ENCODE results near the gene MCRIP1.
A peak's percentile ranks its signal among the peaks of the same experiment; 100 is the strongest.

MCRIP1 gene

DNA sequence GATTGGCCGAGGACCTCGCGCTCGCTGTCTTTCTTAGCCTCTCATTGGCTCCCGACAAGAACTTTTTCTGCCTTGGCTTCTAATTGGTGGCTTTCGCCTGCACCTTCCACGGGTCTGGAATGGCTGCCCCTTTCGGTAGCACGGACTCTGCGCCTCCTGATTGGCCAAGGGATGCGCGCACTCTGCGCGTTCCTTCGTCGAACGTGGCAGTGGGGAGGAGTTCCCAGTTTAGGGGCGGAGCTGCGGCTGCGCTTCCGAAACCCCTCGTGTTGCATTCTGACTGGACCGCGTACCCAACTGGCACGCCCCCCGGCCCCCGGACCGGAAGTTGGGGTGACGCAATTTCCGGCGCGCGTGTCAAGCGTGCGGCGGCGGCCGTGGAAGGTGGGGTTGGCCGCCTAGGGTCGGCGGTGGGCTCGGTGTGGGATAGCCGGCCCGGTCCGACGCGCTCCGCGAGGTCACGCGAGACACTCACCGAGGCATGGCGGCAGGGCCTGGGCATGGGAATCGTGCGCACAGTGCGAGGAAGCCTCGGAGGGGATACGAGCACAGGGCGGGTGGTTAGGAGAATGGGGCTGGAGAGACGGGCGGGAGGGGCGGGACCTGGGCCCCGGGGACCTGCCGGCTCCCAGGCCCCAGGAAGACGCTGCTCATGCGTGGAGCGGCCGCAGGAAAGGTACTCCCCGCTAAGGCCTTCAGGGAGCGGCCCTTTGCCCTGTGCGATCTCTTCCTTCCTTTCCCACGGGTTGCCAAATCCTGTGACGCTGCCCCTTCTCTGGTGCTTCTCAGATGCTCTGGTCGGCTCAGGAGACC, 27.9 kb upstream of the MCRIP1 start:
- DNase-seq: peak; percentile 97

DNA sequence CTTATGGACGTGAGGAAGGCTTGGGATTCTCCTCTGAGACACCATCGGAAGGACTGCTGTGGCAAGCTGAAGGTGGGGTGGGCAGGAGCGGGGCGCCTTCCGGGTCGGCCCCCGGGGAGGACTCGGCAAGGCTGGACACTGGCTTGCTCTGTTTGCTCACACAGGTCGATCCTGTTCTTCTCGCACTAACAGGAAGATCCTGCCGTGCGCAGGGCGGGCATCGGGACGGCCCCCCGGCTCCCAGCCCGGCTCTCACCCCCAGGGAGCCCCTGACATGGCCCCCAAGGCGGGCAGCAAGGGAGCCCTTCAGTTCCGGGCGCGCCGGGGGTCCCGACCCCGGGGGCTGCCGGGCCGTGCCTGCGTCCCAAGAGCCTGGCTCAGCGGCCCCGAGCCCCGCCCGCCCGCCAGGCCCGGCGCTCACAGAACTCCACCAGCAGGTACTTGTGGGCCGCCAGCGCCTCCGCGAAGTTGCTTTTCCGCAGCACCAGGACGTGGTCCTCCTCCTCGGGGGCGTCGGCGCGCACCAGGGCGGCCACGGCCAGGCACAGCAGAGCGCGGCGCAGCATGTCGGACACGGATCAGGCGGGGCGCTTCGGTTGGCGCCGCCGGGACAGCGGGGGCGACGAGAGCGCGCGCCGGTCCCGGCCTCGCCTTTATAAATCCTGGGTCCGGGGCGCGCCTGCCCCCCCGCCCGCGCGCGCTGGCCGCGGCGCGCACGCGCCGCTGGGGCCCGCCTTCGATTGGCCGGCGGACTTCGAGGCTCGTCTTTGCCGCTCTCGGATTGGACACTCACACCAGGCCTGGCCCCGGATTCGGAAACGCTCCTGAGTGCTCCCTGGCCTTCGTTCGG, 27.0 kb upstream of the MCRIP1 start, which contains the start of gene P4HB:
Gene P4HB (minus strand): TSS at position 630 of the 850 bp plus-strand sequence. CDS start 64 bp downstream, at position 566.
- DNase-seq: no peak

DNA sequence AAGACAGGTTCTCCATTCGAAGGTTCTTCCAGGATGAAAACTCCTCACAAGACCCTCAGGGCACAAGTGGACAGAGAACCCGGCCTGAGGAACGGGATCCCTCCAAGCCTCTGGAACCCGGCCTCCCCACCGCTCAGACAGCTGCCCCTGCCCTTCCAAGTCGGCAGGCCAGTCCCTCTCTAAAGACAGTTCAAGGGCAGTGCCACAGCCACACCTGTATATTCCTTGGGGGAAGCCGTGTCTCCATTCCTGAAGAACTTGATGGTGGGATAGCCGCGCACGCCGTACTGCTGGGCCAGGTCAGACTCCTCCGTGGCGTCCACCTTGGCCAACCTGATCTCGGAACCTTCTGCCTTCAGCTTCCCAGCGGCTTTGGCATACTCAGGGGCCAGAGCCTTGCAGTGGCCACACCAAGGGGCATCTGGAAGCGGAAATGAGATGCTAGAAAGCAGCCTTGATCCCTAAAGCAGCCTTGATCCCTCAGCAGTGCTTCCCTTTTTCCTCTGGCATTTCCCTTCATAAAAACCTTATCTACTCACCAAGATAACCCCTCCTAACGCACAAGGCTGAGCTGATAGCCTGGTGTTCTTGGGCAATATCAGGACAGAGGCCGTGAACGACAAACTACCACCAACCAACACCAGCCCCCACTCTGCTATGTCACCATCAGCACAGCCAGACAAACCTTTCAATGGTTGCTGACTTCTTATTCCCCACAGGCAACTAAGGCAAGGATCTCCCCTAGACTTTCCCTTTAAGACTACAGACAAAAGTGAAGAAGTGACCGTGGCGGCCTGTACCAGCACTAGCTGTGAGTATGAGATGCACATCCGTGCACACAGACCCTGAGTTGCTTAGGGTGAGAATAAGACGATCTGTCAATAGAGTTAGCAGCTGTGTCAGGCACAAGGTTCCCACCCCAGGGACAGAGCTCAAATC, 26.1 kb upstream of the MCRIP1 start:
- DNase-seq: no peak

DNA sequence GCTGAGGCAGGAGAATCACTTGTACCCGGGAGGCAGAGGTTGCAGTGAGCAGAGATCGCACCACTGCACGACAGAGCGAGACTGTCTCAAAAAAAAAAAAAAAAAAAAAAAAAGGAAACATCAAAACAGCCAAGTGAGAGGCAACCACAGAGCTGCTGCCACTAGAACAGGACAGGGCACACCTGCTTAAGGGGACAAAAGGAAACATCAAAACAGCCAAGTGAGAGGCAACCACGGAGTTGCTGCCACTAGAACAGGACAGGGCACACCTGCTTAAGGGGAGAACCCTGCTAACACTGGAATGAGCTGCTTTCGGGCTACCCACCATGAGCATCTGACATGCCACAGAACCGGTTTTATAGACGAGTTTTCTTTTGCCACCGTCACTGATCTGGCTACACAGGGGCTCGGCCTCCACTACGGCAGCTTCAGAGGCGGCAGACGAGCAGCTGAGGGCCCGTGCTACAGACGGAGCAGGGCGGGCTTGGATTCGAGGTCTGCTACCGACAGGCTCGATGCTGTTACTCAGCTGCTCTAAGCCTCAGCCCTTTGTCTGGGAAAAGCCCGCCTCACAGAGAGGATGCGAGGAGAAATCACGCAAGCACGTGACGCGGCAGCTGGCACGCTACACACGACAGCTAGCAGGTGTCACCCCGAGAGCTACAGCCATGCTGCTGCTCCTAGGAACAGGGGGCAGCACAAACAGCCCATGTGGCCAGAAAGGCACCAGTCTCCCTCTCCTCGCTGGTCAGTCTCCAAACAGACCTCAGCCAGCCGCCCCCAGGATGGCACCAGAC, 25.3 kb upstream of the MCRIP1 start:
- DNase-seq: no peak

DNA sequence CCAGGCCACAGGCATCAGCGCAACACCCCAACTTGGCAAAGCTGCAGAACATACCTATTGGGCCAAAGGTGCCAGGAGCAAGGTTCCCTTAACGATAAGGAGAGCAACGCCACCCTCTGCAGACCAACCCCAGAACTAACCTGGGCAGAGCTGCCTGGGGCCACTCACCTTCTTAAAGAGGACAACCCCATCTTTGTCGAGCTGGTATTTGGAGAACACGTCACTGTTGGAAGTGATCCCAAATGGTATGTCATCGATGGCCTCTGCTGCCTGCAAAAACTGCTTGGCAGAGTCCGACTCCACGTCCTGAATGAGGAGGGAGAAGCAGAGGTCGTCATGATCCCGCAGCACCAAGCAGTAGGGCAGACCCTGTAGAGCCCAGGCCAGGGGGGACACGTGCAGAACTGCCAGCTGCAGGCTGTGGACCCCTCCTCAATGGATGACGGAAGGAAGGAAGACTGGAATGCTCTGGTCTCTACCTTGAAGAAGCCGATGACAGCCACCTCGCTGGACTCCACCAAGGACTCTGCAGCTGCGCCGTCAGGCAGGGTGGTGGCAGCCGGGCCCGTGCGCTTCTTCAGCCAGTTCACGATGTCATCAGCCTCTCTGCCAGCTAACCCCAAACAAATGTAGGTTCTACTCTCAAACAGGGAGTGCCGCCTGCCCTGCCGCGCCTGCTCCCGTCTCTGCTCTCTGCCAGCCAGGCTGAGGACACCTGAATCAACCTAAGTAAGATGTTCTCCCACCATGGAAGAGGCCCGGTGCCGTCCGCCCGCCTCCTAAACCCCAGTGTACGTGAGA, 22.1 kb upstream of the MCRIP1 start:
- DNase-seq: no peak

DNA sequence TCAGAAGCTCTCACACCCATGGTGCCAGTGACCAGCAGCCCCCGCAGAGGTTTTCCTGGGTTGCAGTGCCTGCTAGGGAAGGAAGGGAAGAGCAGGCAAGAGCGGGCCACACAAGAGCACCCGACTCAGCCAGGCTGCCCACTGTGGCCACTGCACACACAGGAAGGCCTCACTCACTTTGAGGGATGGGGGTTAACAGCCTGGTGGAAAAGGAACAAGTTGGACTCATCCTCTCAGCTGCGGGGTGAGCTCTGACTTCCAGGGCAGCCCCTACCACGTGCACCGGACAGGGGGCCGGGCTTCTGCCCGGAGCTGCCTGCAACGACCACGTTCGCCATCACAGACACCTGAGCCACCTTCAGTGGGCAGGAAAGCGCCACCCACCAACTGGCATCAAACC, 19.1 kb upstream of the MCRIP1 start:
- DNase-seq: no peak

DNA sequence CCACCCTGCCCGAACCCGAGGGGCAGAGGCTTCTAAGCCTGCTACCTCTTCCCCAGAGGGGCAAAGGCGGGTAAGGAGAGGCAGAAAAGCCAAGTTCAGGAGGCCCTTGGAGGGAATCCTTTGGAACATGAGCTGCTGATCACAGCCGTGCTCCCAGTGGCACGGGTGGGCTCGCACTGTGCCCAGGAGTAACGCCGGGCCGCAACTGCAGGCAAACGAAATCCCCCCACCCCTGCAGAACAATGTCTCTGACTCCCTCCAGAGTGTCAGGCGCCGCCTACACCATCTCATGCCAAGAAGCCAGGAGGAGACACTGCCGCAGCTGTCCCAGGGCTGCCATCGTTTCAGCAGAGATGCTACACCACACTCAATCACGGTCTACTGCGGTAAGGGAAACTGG, 18.3 kb upstream of the MCRIP1 start:
- DNase-seq: no peak

DNA sequence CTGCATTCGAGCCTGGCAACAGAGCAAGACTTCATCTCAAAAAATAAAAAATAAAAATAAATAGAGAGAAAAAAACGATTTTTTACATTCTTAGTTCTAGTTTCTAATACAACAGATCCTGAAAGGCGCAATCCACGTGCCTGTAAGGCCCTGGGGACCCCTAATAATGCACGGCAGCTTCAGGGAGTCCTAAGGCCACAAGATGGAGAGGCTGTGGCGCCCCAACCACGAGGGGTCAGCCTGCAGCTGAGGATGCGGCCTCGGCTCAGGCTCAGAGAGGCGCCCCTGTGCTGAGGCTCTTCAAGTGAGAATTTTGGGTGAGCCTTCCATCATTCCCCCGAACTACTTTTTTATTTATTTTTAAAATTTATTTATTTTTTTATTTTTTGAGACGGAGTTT, 16.4 kb upstream of the MCRIP1 start:
- DNase-seq: no peak

DNA sequence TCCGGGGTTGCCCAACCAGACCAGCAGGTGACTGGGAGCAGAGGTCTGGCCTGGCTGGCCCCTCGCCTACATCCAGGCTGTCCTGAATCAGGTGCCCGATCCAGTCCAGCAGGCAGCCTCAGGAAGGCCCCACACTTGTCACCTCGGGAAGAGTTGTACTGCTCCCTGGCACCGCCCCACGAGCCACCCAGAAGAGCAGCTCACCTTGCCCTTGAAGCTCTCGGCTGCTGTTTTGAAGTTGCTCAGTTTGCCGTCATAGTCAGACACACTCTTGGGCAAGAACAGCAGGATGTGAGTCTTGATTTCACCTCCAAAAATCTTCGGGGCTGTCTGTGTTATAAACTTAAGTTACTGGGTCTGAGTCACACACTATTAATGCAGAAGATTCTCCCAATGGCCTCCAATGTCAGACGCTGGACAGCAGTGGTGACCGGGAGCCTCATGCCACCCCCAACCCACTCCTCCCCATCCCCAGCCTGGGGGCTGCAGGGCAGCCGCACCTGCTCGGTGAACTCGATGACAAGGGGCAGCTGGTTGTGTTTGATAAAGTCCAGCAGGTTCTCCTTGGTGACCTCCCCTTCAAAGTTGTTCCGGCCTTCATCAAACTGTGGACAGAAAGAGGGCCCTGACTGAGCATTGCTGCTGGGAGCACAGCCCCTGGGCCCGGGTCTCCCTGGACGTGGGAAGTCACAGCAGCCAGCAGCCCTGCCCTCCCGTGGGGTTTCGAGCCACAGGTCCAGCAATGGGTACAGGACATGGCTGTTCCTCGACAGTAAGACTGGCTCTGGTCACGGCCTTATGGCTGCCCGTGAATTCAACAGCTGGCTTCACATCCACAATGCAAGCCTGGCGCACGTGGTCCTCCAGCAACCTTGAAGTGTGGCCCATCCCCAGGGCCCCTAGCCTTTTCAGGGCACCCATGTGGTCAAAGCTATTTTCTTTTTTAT, 13.9 kb upstream of the MCRIP1 start:
- DNase-seq: no peak

DNA sequence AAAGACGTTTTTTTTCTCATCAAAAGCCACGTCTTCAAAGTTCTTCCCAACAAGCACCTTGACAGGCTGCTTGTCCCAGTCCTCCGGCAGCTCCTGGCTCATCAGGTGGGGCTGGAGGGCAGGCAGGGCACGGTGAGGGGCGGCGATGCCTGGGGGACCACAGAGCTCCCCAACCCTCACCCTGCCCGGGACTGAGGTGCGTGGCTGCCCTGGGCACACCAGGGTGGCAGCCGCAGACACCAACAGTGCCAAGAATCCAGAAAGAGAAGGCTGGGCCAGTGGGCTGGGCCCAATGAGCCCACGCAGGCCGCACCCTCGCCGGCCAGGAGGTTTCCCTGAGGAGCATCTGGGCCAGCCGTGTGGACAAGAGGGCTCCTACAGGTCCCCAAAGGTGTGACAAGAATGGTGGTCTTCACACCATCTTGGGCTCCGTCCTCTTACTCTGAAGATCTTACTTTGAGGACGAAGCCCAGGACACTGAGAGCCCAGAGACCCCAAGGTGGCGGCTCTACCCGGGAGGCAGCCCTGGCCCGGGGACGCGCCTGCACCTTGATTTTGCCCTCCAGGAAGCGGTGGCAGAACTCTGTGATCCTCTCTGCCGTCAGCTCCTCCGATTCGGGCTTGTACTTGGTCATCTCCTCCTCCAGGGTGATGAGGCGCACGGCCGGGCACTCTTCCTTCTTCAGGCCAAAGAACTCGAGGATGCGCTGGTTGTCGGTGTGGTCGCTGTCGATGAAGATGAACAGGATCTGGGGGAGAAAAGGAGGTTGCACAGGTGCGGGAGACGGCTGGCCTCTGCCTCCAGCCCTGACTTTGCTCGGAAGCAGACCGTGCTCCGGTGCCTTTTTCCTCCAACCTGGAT, 13.0 kb upstream of the MCRIP1 start:
- DNase-seq: no peak

DNA sequence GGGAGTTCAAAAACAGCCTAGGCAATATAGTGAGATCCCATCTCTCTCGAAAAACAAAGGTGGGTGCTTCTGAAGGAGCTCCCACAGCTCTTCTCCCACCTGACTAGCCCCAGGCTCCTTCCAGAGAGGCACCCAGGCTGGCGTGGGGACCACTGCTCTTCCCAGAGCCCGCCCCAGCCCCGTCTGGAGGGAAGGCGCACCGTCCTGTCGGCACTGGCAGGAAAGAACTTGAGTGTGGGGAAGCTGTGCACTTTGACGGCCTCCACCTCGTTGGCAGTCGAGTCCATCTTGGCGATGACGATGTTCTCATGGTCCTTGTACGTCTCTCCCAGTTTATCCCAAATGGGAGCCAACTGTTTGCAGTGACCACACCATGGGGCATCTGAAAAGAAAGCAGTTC, 12.3 kb upstream of the MCRIP1 start:
- no peak for DNase-seq

DNA sequence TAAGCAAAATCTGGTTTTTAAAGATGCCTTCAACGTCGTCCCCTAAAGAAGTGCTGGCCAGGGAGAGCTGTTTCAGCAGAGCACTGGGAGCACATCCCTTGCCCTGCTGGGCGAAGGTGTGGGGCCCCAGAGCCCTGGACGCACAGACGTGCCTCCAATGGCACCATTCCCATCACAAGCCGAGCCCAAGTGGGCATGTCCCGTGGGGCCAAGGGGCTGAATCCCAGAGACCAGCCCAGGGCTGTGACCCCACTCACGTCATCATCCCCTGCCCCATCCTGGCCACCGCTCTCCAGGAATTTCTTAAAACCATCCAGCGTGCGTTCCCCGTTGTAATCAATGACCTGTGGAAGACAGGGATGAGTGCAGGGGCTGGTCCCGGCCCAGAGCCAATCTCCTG, 11.8 kb upstream of the MCRIP1 start:
- no peak for DNase-seq

DNA sequence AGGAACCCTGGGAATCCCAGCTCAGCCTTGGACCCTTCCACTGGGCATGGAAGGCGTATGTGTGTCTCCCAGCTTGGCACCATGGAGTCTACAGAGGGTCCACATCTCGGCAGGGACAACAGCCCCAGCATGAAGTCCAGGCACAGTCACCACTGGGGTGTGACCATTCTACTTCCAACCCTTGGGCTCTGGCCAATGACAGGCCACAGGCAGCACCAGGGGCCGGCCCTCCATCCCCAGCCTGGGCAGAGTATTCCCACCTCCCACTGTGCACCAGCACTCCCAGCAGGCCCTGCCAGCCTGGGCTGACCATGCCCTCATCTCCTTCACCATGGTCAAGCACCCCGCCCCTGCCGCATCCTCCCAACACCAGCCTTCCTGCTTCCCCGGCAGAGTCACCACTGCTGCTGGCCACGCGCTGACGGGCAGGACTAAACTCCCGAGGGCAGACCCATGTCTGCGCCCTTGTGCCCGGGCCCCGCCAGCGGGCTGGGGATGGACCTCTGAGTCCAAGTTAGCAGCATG, 11.3 kb upstream of the MCRIP1 start:
- DNase-seq: no peak

DNA sequence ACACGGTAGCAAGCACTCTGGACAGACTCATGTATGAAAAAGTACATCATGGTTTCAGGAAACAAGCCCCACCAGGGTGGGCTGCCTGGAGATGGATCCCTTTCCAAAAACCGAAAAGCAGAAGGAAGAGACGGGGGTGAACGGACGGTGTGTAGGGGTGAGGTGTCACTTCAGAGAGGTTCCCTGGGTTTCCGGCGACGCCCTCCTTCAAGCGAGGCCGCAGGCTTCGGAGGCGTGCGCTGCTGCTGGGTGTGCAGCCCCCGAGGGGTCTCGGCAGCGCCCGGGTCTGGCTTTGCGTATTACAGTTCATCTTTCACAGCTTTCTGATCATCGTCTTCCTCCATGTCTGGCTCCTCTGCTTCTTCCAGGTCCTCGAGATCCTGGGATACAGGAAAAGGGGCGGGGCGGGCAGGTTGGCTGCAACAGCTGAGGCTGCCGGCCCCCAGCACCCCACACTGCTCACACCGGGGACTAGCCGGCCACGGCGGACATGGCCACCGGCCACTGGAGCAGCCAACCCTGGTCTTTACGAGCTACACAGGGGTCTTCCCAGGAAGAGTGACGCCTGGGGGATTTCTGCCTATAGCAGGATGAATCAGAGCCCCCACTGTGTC, 10.7 kb upstream of the MCRIP1 start:
- no peak for DNase-seq

DNA sequence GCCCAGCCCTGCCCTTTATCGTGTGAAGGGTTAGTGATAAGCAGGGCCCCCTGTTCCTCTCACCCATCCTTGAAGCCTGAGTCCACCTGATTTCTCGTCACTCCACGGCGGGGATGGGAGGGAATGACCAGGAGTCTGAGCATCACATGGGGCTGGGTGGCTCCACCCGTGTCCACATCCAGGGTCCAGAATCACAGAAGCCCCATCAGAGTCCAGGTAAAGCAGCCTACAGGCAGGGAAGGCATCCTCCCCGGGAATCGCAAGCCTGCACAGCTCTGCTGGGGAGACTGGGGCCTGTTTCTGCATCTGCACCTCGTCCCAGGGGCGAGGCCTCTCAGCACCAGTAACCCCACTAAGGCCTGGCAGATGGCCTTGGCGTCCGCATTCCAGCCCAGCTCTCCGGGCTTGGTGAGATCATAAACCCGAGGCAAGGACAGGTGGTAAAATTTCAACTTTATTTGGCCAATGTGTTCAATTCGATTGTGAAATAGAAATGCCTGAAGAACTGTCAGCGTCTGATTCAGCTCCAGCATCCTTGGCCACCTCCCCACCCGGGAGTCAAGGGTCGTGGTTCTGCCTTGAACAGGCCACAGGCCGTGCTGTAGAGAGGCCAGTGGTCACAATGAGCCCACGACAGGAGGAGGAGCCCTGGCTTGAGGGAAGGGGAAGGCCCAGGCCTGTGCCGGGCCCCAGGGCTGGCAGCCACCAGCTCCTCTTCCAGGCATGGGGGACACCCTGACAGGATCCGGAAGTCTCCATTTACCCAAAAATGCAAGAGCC, 9.8 kb upstream of the MCRIP1 start:
- DNase-seq: no peak

DNA sequence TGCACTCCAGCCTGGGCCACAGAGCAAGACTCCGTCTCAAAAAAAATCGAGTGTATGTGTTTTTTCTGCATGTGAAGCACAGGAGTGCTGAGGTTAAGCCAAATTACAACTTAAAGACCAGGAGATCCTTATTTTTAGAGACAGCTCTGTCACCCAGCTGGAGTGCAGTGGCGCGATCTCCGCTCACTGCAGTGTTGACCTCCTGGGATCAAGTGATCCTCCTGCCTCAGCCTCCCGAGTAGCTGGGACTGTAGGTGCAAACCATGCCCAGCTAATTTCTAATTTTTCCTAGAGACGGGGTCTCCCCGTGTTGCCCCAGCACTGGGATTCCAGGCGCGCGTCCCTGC, 9.3 kb upstream of the MCRIP1 start:
- DNase-seq: no peak

DNA sequence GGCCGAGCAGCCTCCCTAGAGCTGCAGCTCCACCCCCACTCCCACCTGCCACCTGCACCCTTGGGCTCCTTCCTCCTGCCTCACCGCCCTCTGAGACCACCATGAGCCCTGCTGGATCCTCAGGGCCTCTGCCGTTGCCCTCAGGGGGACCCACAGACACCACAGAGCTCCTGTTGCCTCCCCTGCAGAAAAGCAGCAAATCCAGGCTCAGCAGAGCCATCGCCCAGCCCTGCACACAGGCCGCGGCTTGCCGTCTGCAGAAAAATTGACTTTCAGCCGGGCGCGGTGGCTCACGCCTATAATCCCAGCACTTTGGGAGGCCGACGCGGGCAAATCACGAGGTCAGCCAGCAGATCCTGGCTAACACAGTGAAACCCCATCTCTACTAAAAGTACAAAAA, 8.8 kb upstream of the MCRIP1 start:
- no peak for DNase-seq

All from cortex of kidney (tissue), 1 donor.